H9 (cell line): Measurements from ENCODE around the gene KCNH5. TPM values are rescaled to one million over a fixed set of nuclear protein-coding genes. Genes with fewer than 3 reads are reported as not detected.

Source experiments
- DNase-seq: peaks from one replicate; pipeline ENCODE4 v3.0.0-alpha.2; 2017
- H2AFZ ChIP-seq: one replicate; pipeline ENCODE4 v1.6.1; 2013; ENCODE audit warnings: mild to moderate bottlenecking, low read length, control low read depth, moderate library complexity
- H2AK5ac ChIP-seq: 2 replicates; pipeline ENCODE4 v1.6.1; 2013; ENCODE audit warnings: low read length, control low read depth, mixed read lengths; ENCODE audit not compliant: insufficient read length
- H2BK120ac ChIP-seq: one replicate; pipeline ENCODE4 v1.6.1; 2013; ENCODE audit warnings: low read depth, mild to moderate bottlenecking, low read length, control low read depth, inconsistent platforms; ENCODE audit not compliant: poor library complexity, severe bottlenecking
- H2BK12ac ChIP-seq: 2 replicates; pipeline ENCODE4 v1.6.1; 2013; ENCODE audit warnings: low read length, control low read depth, mixed read lengths, low read depth; ENCODE audit not compliant: insufficient read length
- H2BK15ac ChIP-seq: 2 replicates; pipeline ENCODE4 v1.6.1; 2013; ENCODE audit warnings: low read depth, low read length, control low read depth
- H2BK20ac ChIP-seq: one replicate; pipeline ENCODE4 v1.6.1; 2013; ENCODE audit warnings: low read depth, mild to moderate bottlenecking, low read length, control low read depth, inconsistent platforms; ENCODE audit not compliant: poor library complexity, severe bottlenecking
- H2BK5ac ChIP-seq: 2 replicates; pipeline ENCODE4 v1.6.1; 2013; ENCODE audit warnings: low read length, control low read depth, mixed read lengths; ENCODE audit not compliant: insufficient read length
- H3K14ac ChIP-seq: 2 replicates; pipeline ENCODE4 v1.6.1; 2013; ENCODE audit warnings: low read length, control low read depth; ENCODE audit not compliant: insufficient read depth
- H3K18ac ChIP-seq: 2 replicates; pipeline ENCODE4 v1.6.1; 2013; ENCODE audit warnings: low read depth, mild to moderate bottlenecking, mixed read lengths, low read length, control low read depth; ENCODE audit not compliant: insufficient read length
- H3K23ac ChIP-seq: 2 replicates; pipeline ENCODE4 v1.6.1; 2013; ENCODE audit warnings: low read length, control low read depth, mixed read lengths, low read depth; ENCODE audit not compliant: insufficient read length
- H3K23me2 ChIP-seq: 2 replicates; pipeline ENCODE4 v1.6.1; 2013; ENCODE audit warnings: low read depth, mild to moderate bottlenecking, mixed read lengths, low read length, control low read depth; ENCODE audit not compliant: insufficient read length, poor library complexity, severe bottlenecking
- H3K27ac ChIP-seq: 2 replicates; pipeline ENCODE4 v1.5.1; 2013; ENCODE audit warnings: low read length, control low read depth, mixed read lengths, low read depth; ENCODE audit not compliant: insufficient read length
- H3K27me3 ChIP-seq: 2 replicates; pipeline ENCODE4 v1.6.1; 2013; ENCODE audit warnings: low read length, control low read depth, inconsistent platforms; ENCODE audit not compliant: insufficient read depth
- H3K4ac ChIP-seq: 2 replicates; pipeline ENCODE4 v1.6.1; 2013; ENCODE audit warnings: low read depth, mild to moderate bottlenecking, control low read depth, inconsistent platforms, low read length, moderate library complexity
- H3K4me1 ChIP-seq: 2 replicates; pipeline ENCODE4 v1.6.1; 2013; ENCODE audit warnings: low read length, control low read depth, inconsistent platforms; ENCODE audit not compliant: insufficient read depth
- H3K4me2 ChIP-seq: 2 replicates; pipeline ENCODE4 v1.6.1; 2013; ENCODE audit warnings: low read length, control low read depth, mixed read lengths; ENCODE audit not compliant: insufficient read length, insufficient read depth
- H3K56ac ChIP-seq: 2 replicates; pipeline ENCODE4 v1.6.1; 2013; ENCODE audit warnings: low read depth, mild to moderate bottlenecking, mixed read lengths, low read length, control low read depth; ENCODE audit not compliant: insufficient read length
- H3K79me1 ChIP-seq: 2 replicates; pipeline ENCODE4 v1.6.1; 2013; ENCODE audit warnings: low read depth, mild to moderate bottlenecking, moderate library complexity, low read length, control low read depth, inconsistent platforms; ENCODE audit not compliant: insufficient read depth, poor library complexity, severe bottlenecking
- H3K79me2 ChIP-seq: 2 replicates; pipeline ENCODE4 v1.6.1; 2013; ENCODE audit warnings: low read length, control low read depth, inconsistent platforms; ENCODE audit not compliant: insufficient read depth
- H3K9ac ChIP-seq: 2 replicates; pipeline ENCODE4 v1.6.1; 2013; ENCODE audit warnings: low read length, control low read depth, mixed read lengths; ENCODE audit not compliant: insufficient read length; ENCODE audit errors: extremely low read depth
- H3K9me3 ChIP-seq: one replicate; pipeline ENCODE4 v1.6.1; 2013; ENCODE audit warnings: low read depth, low read length, inconsistent platforms; ENCODE audit not compliant: control insufficient read depth
- H3T11ph ChIP-seq: one replicate; pipeline ENCODE4 v1.6.1; 2013; ENCODE audit warnings: mild to moderate bottlenecking, low read length, control low read depth, inconsistent platforms
- H4K20me1 ChIP-seq: one replicate; pipeline ENCODE4 v1.6.1; 2013; ENCODE audit not compliant: control insufficient read depth, insufficient read length, insufficient read depth
- H4K5ac ChIP-seq: 2 replicates; pipeline ENCODE4 v1.6.1; 2013; ENCODE audit warnings: low read depth, mild to moderate bottlenecking, mixed read lengths, low read length, control low read depth; ENCODE audit not compliant: insufficient read length
- H4K8ac ChIP-seq: replicated peaks from 2 replicates; pipeline ENCODE4 v1.6.1; 2013; ENCODE audit warnings: low read length, control low read depth, mixed read lengths, low read depth; ENCODE audit not compliant: insufficient read length
- H4K91ac ChIP-seq: 2 replicates; pipeline ENCODE4 v1.6.1; 2013; ENCODE audit warnings: low read depth, mild to moderate bottlenecking, moderate library complexity, mixed read lengths, low read length, control low read depth; ENCODE audit not compliant: insufficient read length
- H3K27ac Mint-ChIP-seq, 3 experiments: 2 replicates in 2 of 3; 3 replicates in 1 of 3; pipeline ENCODE4 v1.8.0; 2020 to 2021; ENCODE audit warnings: mixed read lengths in 3 of 3, mild to moderate bottlenecking in 1 of 3, moderate library complexity in 1 of 3
- H3K27me3 Mint-ChIP-seq: 2 replicates; pipeline ENCODE4 v1.8.0; 2021; ENCODE audit warnings: low read depth, mild to moderate bottlenecking, moderate library complexity, mixed read lengths
- H3K36me3 Mint-ChIP-seq, 3 experiments: 2 replicates in 2 of 3; 3 replicates in 1 of 3; pipeline ENCODE4 v1.8.0; 2020 to 2021; ENCODE audit warnings: low read depth in 3 of 3, mixed read lengths in 3 of 3; ENCODE audit not compliant: insufficient read depth in 1 of 3
- H3K4me1 Mint-ChIP-seq, 2 experiments: 2 replicates each; pipeline ENCODE4 v1.8.0; 2020; ENCODE audit warnings: mixed read lengths in 2 of 2
- H3K4me3 Mint-ChIP-seq, 2 experiments: 2 replicates in 1 of 2; 3 replicates in 1 of 2; pipeline ENCODE4 v1.8.0; 2020 to 2021; ENCODE audit warnings: mild to moderate bottlenecking in 2 of 2, mixed read lengths in 2 of 2, moderate library complexity in 1 of 2
- H3K9me3 Mint-ChIP-seq, 2 experiments: 2 replicates in 1 of 2; 3 replicates in 1 of 2; pipeline ENCODE4 v1.8.0; 2020; ENCODE audit warnings: mild to moderate bottlenecking in 2 of 2, mixed read lengths in 2 of 2, moderate library complexity in 1 of 2
- CTCF ChIP-seq: fragments of 200-600 bp; sonication (generic); conservative IDR thresholded peaks from 3 replicates; pipeline ENCODE4 v1.8.0; 2021; ENCODE audit warnings: antibody characterized with exemption, mild to moderate bottlenecking
- total RNA-seq: library from RNA; stranded (reverse); gene quantifications from 2 replicates; pipeline ENCODE4 v1.2.1, GENCODE V29; 2021

Gene KCNH5
- total RNA-seq, 1 experiment from 2014 or later = 0.42 TPM

GRCh38 chr14:62710811-62711210 lies 334.4 kb downstream of the KCNH5 start:
- no peak overlapping the region for H3K27ac Mint-ChIP-seq
- Histone ChIP-seq H4K5ac (no peak overlapping the region), H4K20me1 (no peaks in the 10 kb centered on the region)

More at GRCh38 chr14:62710811-62711210, 334.4 kb downstream of the KCNH5 start:
- DNase-seq = no peak
- Histone ChIP-seq H3K27me3 (no peaks in the 10 kb centered on the region), H3K4ac (no peak overlapping the region), H3T11ph (no peak overlapping the region), H2BK12ac (no peak overlapping the region), H3K18ac (no peak overlapping the region), H3K79me2 (no peaks in the 10 kb centered on the region), H3K9me3 (no peaks in the 10 kb centered on the region), H3K14ac (no peak overlapping the region), H4K8ac (no peak overlapping the region), H3K56ac (no peak overlapping the region), H2BK15ac (no peak overlapping the region), H3K4me2 (no peak overlapping the region), H4K91ac (no peak overlapping the region), H2BK5ac (no peak overlapping the region), H3K79me1 (no peaks in the 10 kb centered on the region), H2BK120ac (no peak overlapping the region), H3K4me1 (no peaks in the 10 kb centered on the region; the same call in 1 of the 2 replicates), H3K27ac (no peak overlapping the region), H2BK20ac (no peak overlapping the region), H2AK5ac (no peak overlapping the region), H2AFZ (no peak overlapping the region), H3K23ac (no peak overlapping the region), H3K9ac (no peak overlapping the region), H3K23me2 (no peaks in the 10 kb centered on the region)
- no peak overlapping the region for H3K4me3 Mint-ChIP-seq
- H3K27me3 Mint-ChIP-seq = no peaks in the 10 kb centered on the region
- H3K9me3 Mint-ChIP-seq = no peaks in the 10 kb centered on the region
- TF ChIP-seq CTCF = no peak
- H3K4me1 Mint-ChIP-seq = peaks cover 6 to 10% of the 10 kb centered on the region in 2 experiments; a peak in 3 of 4 replicates
- H3K36me3 Mint-ChIP-seq = no peaks in the 10 kb centered on the region; a peak in 1 of 7 replicates
